HepG2 (cell line): ENCODE results near the gene WWC1.

ENCODE experiments used
- BRCA1 ChIP-seq: sonication (generic); formaldehyde crosslinking; IDR thresholded peaks from 2 replicates; pipeline ENCODE4 v1.4.0; 2020; ENCODE audit warnings: missing genetic modification reagents
- CEBPB ChIP-seq: IDR thresholded peaks from 2 replicates; pipeline ENCODE4 v1.6.1; 2011; ENCODE audit warnings: low read depth, low read length, improper control_type of control experiment, borderline replicate concordance
- CTCF ChIP-seq: sonication (generic); formaldehyde crosslinking; IDR thresholded peaks from 2 replicates; pipeline ENCODE4 v1.5.0; 2020; ENCODE audit warnings: mild to moderate bottlenecking, missing genetic modification reagents, moderate library complexity
- GABPB1 ChIP-seq: IDR thresholded peaks from 2 replicates; pipeline ENCODE4 v1.6.1; 2016; ENCODE audit warnings: mild to moderate bottlenecking, missing genetic modification reagents, moderate library complexity, missing compliant biosample characterization
- KAT7 ChIP-seq: IDR thresholded peaks from 2 replicates; pipeline ENCODE4 v1.6.1; 2018; ENCODE audit warnings: borderline replicate concordance, missing compliant biosample characterization
- MAX ChIP-seq: IDR thresholded peaks from 2 replicates; pipeline ENCODE4 v1.6.1; 2012; ENCODE audit warnings: inconsistent platforms
- SUZ12 ChIP-seq: fragments of 150-350 bp; IDR thresholded peaks from 2 replicates; pipeline ENCODE4 v1.6.1; 2014; ENCODE audit warnings: low read depth, low read length
- TFAP4 ChIP-seq: sonication (generic); IDR thresholded peaks from 2 replicates; pipeline ENCODE4 v1.6.1; 2016; ENCODE audit warnings: low read depth, borderline replicate concordance
- ZBTB46 ChIP-seq: sonication (generic); formaldehyde crosslinking; IDR thresholded peaks from 2 replicates; pipeline ENCODE4 v1.4.0; 2020; ENCODE audit warnings: mild to moderate bottlenecking, missing genetic modification reagents, borderline replicate concordance
- ZNF329 ChIP-seq: sonication (generic); formaldehyde crosslinking; IDR thresholded peaks from 2 replicates; pipeline ENCODE4 v1.9.0; 2021; ENCODE audit warnings: low read depth, mild to moderate bottlenecking, missing genetic modification reagents
- TF ChIP-seq, protein P1 (sequence below): IDR thresholded peaks from 2 replicates; pipeline ENCODE4 v1.6.1; 2016; ENCODE audit warnings: control low read depth
- TF ChIP-seq, protein P2 (sequence below), 2 experiments: IDR thresholded peaks; 2 replicates each; pipeline ENCODE4 v1.6.1; 2011 to 2012; ENCODE audit warnings: low read length in 2 of 2, borderline replicate concordance in 1 of 2, low read depth in 1 of 2, mild to moderate bottlenecking in 1 of 2, moderate library complexity in 1 of 2

GRCh38 chr5:168317096-168317520 lies 25.7 kb downstream of the WWC1 start:
- no peak for TF ChIP-seq CEBPB
- TF ChIP-seq, protein P1, sequence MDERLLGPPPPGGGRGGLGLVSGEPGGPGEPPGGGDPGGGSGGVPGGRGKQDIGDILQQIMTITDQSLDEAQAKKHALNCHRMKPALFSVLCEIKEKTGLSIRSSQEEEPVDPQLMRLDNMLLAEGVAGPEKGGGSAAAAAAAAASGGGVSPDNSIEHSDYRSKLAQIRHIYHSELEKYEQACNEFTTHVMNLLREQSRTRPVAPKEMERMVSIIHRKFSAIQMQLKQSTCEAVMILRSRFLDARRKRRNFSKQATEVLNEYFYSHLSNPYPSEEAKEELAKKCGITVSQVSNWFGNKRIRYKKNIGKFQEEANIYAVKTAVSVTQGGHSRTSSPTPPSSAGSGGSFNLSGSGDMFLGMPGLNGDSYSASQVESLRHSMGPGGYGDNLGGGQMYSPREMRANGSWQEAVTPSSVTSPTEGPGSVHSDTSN (CRISPR knock-in tag), result no peak
- TF ChIP-seq SUZ12, result no peak
- TF ChIP-seq KAT7, result no peak
- TF ChIP-seq CTCF (CRISPR knock-in tag), result no peak
- TF ChIP-seq BRCA1, result no peak
- TF ChIP-seq MAX, result no peak
- TF ChIP-seq ZNF329, result no peak
- TF ChIP-seq, protein P2, sequence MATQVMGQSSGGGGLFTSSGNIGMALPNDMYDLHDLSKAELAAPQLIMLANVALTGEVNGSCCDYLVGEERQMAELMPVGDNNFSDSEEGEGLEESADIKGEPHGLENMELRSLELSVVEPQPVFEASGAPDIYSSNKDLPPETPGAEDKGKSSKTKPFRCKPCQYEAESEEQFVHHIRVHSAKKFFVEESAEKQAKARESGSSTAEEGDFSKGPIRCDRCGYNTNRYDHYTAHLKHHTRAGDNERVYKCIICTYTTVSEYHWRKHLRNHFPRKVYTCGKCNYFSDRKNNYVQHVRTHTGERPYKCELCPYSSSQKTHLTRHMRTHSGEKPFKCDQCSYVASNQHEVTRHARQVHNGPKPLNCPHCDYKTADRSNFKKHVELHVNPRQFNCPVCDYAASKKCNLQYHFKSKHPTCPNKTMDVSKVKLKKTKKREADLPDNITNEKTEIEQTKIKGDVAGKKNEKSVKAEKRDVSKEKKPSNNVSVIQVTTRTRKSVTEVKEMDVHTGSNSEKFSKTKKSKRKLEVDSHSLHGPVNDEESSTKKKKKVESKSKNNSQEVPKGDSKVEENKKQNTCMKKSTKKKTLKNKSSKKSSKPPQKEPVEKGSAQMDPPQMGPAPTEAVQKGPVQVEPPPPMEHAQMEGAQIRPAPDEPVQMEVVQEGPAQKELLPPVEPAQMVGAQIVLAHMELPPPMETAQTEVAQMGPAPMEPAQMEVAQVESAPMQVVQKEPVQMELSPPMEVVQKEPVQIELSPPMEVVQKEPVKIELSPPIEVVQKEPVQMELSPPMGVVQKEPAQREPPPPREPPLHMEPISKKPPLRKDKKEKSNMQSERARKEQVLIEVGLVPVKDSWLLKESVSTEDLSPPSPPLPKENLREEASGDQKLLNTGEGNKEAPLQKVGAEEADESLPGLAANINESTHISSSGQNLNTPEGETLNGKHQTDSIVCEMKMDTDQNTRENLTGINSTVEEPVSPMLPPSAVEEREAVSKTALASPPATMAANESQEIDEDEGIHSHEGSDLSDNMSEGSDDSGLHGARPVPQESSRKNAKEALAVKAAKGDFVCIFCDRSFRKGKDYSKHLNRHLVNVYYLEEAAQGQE (IDR thresholded peaks at IDR 0.05; ENCODE audit: borderline replicate concordance in 1 of 2, low read depth in 1 of 2, low read length in 2 of 2), result no peak
- no peak for TF ChIP-seq ZBTB46 (CRISPR knock-in tag)
- TF ChIP-seq GABPB1, result no peak
- no peak for TF ChIP-seq TFAP4
